Measurements from ENCODE around the gene RAD51B. TPM values are rescaled to one million over a fixed set of nuclear protein-coding genes. Genes with fewer than 3 reads are reported as not detected.

The RAD51B gene
- total and polyA plus RNA-seq, 3 donors from 2014 or later: 5.5 to 22.5 (median 19.1) TPM

- intact Hi-C loops (cut with DNase I; ENCODE audit: low total_unique reads): no loop called here
- 88 to 92% methylated on average over 8 of the region's 8 CpGs for WGBS, 2 donors
- TF ChIP-seq POLR2A (IDR thresholded peaks at IDR 0.05) (no peak), CTCF (IDR thresholded peaks at IDR 0.05) (no peak)
- no peak overlapping the region for H3K4me3 ChIP-seq
- no peaks in the 10 kb centered on the region for H3K27me3 ChIP-seq
- no peaks in the 10 kb centered on the region for H3K36me3 ChIP-seq (ENCODE audit: low read depth, missing control alignments)
- H3K4me1 ChIP-seq: no peaks in the 10 kb centered on the region
- H3K9me3 ChIP-seq: no peaks in the 10 kb centered on the region
- DNase-seq: no peak
- H3K27ac ChIP-seq: no peak overlapping the region
Measured at GRCh38 chr14:68477461-68478085, 658.0 kb downstream of the RAD51B start.

- intact Hi-C loops (cut with DNase I; ENCODE audit: low total_unique reads): no loop called here
- no peaks in the 10 kb centered on the region for H3K27me3 ChIP-seq
- H3K36me3 ChIP-seq (ENCODE audit: low read depth, missing control alignments): no peaks in the 10 kb centered on the region
- TF ChIP-seq CTCF (IDR thresholded peaks at IDR 0.05) (no peak), POLR2A (IDR thresholded peaks at IDR 0.05) (no peak)
- no peak overlapping the region for H3K4me3 ChIP-seq
- no peak overlapping the region for H3K27ac ChIP-seq
- H3K4me1 ChIP-seq: peaks cover 7% of the 10 kb centered on the region
- DNase-seq: no peak
- WGBS, 2 donors: 41 to 49% methylated on average over 3 of the region's 3 CpGs
- no peaks in the 10 kb centered on the region for H3K9me3 ChIP-seq
Measured at GRCh38 chr14:68479247-68479646, 659.7 kb downstream of the RAD51B start.

GRCh38 chr14:68482018-68482417 lies 662.4 kb downstream of the RAD51B start:
- Histone ChIP-seq H3K4me3 (no peak overlapping the region), H3K4me1 (peaks cover 14% of the 10 kb centered on the region), H3K36me3 (ENCODE audit: low read depth, missing control alignments) (no peaks in the 10 kb centered on the region), H3K9me3 (no peaks in the 10 kb centered on the region), H3K27me3 (no peaks in the 10 kb centered on the region), H3K27ac (no peak overlapping the region)
- TF ChIP-seq POLR2A (IDR thresholded peaks at IDR 0.05) (no peak), CTCF (IDR thresholded peaks at IDR 0.05) (no peak)
- intact Hi-C loops (cut with DNase I; ENCODE audit: low total_unique reads): no loop called here
- 81 to 87% methylated on average over 2 of the region's 2 CpGs for WGBS, 2 donors
- no peak for DNase-seq

- TF ChIP-seq POLR2A (IDR thresholded peaks at IDR 0.05): no peak
- TF ChIP-seq CTCF (IDR thresholded peaks at IDR 0.05): no peak
- WGBS, 2 donors: 82 to 100% methylated on average over 1 of the region's 1 CpG
- Histone ChIP-seq H3K4me1 (peaks cover 14% of the 10 kb centered on the region), H3K36me3 (ENCODE audit: low read depth, missing control alignments) (no peaks in the 10 kb centered on the region), H3K4me3 (no peak overlapping the region), H3K9me3 (no peaks in the 10 kb centered on the region), H3K27me3 (no peaks in the 10 kb centered on the region), H3K27ac (peak overlapping the region in 1 of 2 donors; percentile 74)
- no peak for DNase-seq
- intact Hi-C loops (cut with DNase I; ENCODE audit: low total_unique reads): no loop called here
Measured at GRCh38 chr14:68482772-68483395, 663.3 kb downstream of the RAD51B start.
